Measurements from ENCODE around the gene AGO1. TPM values are rescaled to one million over a fixed set of nuclear protein-coding genes. Genes with fewer than 3 reads are reported as not detected.
"Not testable (repeated sequence)": the region's sequence is repeated elsewhere in the genome, so short reads cannot be mapped to it uniquely, and the experiment has no call there.

AGO1 gene
- polyA plus RNA-seq, 4 donors: 14.8 to 18.5 (median 17.1) TPM

DNA sequence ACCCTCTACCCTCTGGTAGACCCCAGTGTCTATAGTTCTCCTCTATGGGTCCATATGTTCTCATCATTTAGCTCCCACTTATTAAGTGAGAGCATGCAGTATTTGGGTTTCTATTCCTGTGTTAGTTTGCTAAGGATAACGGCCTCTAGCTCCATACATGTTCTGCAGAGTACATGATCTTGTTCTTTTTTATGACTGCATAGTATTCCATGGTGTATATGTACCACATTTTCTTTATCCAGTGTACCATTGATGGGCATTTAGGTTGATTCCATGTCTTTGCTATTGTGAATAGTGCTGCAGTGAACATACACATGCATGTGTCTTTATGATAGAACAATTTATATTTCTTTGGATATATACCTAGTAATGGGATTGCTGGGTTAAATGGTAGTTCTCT, 81.3 kb downstream of the AGO1 start:
- DNase-seq (ENCODE audit: low read depth in 4 of 4, low spot score in 3 of 4): not testable (repeated sequence)

DNA sequence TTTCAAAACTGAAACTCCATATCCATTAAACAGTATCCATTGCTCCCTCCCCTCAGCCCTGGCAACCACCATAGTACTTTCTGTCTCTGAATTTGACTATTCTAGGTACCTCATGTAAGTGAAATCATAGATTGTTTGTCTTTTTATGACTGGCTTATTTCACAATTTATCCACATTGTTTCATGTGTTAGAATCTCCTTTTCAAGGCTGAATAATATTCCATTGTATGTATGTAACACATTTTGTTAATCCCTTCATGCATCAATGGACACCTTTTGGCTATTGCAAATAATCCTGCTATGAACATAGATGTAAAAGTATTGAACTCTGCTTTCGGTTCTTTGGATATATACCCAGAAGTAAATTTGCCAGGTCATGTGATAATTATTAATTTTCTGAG, 85.4 kb downstream of the AGO1 start:
- DNase-seq (ENCODE audit: low read depth in 4 of 4, low spot score in 3 of 4): no peak

DNA sequence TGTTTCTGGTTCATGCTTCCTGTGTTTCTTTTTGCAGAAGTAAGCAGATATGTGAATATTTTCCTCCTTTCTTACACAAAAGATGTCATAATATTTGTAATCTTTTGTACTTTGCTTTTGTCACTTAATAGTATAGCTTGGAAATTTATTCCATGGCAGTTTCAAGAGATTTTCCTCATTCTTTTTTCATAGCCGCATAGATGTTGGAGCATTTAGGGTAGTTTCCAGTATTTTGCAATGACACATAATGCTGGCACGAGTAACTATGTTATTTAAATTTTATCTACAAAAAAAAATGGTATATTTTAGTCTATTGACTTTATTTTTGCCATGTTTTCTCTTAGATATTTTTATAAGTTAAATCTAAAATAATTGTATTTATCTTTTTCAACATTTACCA, 88.6 kb downstream of the AGO1 start:
- DNase-seq (ENCODE audit: low read depth in 4 of 4, low spot score in 3 of 4): no peak

DNA sequence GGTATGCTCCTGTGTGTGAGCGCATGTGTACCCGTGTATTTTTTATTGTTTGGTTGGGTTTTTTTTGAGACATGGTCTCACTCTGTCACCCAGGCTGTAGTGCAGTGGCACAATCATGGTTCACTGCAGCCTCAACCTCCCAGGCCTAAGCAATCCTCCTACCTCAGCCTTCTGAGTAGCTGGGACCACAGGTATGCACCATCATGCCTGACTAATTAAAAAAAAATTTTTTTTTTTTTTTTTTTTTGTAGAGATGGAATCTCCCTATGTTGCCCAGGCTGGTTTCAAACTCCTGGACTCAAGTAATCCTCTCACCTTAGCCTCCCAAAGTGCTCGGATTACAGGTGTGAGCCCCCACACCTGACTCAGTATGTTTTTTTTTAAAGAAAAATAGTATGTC, 89.6 kb downstream of the AGO1 start:
- not testable (repeated sequence) for DNase-seq (ENCODE audit: low read depth in 4 of 4, low spot score in 3 of 4)

DNA sequence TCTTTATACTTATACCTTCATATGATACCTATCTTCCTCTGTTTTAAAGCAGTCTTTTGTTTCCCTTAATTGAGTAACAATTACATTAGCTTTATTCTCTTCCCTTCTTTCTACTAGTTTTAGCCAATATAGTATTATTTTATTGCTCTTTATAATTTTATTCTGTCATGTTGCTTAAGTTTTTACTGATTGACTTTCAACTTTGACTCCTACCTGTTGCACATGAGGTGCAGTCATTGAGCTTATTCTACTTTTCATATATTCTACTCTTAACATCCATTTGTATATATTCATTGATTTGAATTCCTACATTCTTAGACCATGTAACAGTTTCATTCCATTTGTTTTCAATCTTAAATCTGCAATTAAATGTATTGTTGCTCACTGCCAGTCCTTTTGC, 97.1 kb downstream of the AGO1 start:
- DNase-seq (ENCODE audit: low read depth in 4 of 4, low spot score in 3 of 4): no peak

Other genes with a start within 250 kb of the AGO1 start
- gene PSMB2, start 241.7 kb upstream of the AGO1 start, polyA plus RNA-seq (ENCODE audit: insufficient read length in 4 of 4): 10 to 100 TPM; 71.4 to 91.6 (median 80.1) TPM
- gene C1orf216, start 164.3 kb upstream of the AGO1 start, polyA plus RNA-seq (ENCODE audit: insufficient read length in 4 of 4): 10 to 100 TPM in 1 of 4 donors, 1 to 10 TPM in 3; 9.3 to 22.8 (median 9.7) TPM
- gene CLSPN, start 113.2 kb upstream of the AGO1 start, polyA plus RNA-seq (ENCODE audit: insufficient read length in 4 of 4): 10 to 100 TPM; 10.9 to 15.9 (median 13.3) TPM
- 10 to 100 TPM; 18.2 to 28.6 (median 20.1) TPM for gene AGO4, start 75.2 kb upstream of the AGO1 start, polyA plus RNA-seq (ENCODE audit: insufficient read length in 4 of 4)
- gene AGO3, start 47.9 kb downstream of the AGO1 start, polyA plus RNA-seq (ENCODE audit: insufficient read length in 4 of 4): 10 to 100 TPM; 12.0 to 14.9 (median 13.8) TPM
- gene TEKT2, start 200.9 kb downstream of the AGO1 start, polyA plus RNA-seq (ENCODE audit: insufficient read length in 4 of 4): 10 to 100 TPM in 2 of 4 donors, 1 to 10 TPM in 2; 2.1 to 13.4 (median 9.8) TPM
- 10 to 100 TPM; 27.9 to 36.4 (median 30.2) TPM for gene ADPRS, start 205.7 kb downstream of the AGO1 start, polyA plus RNA-seq (ENCODE audit: insufficient read length in 4 of 4)
- gene COL8A2, start 242.0 kb downstream of the AGO1 start, polyA plus RNA-seq (ENCODE audit: insufficient read length in 4 of 4): 10 to 100 TPM in 1 of 4 donors, 1 to 10 TPM in 3; 1.8 to 44.0 (median 3.3) TPM

Data from left renal pelvis (tissue), 4 donors.